NCI-H128 (cell line): ENCODE data around the gene UBE2S.

Source experiments
- DNase-seq: peaks from one replicate; lab custom pipeline; 2025; ENCODE audit not compliant: unreplicated experiment; lab: John Stamatoyannopoulos, UW

The UBE2S gene

DNA sequence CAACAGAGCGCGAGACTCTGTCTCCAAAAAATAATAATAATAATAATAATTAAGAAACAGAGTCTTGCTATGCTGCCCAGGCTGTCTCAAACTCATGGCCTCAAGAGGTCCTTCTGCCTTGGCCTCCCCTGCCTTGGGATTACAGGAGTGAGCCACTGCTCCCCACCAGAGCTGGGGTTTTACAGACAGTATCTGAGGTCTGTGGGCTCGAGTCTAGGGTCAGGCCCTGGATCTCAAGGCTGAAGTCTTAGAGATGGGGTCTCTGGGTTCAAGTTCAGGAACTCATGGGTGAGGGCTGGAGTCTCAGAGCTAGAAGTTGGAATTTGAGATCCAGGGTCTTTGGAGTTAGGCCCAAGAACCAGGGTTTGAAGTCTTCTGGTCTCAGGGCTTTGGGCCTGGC, 40.8 kb downstream of the UBE2S start:
- DNase-seq, result no peak

DNA sequence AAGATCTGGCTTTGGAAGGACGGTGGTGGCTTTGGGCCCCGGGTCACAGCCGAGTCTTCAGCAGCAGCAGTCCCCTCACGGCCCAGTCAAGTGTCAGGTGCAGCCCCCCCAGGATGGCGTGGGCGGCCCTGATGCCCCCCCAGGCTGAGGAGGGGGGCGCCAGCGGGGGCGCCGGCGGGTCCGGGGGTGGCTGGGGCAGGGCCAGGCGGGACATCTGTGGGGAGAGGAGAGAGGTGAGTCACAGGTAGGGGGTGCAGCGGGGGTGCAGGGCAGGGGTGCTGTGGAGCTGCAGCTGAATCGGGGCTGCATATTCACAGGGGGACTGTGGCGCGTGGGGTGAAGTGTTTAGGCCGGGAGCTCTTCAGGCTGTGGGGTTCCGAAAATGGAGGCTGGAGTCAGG, 41.6 kb downstream of the UBE2S start:
- DNase-seq, result no peak

DNA sequence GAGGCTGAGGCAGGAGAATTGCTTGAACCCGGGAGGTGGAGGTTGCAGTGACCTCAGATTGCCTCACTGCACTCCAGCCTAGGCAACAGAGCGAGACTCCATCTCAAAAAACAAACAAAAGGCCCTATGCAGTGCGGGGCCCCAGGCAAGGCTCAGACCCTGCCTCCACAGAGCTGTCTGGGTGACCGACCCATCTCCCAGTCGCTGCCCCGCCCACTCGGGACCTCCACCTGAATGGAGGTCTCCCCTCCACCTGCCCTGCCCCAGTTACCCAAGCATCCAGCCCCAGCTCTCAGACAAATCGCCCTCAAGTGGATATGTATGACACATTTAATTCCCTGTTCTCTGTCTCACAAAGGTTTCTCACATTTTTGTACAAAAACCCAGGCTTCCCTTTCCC, 42.3 kb downstream of the UBE2S start:
- DNase-seq, result no peak

DNA sequence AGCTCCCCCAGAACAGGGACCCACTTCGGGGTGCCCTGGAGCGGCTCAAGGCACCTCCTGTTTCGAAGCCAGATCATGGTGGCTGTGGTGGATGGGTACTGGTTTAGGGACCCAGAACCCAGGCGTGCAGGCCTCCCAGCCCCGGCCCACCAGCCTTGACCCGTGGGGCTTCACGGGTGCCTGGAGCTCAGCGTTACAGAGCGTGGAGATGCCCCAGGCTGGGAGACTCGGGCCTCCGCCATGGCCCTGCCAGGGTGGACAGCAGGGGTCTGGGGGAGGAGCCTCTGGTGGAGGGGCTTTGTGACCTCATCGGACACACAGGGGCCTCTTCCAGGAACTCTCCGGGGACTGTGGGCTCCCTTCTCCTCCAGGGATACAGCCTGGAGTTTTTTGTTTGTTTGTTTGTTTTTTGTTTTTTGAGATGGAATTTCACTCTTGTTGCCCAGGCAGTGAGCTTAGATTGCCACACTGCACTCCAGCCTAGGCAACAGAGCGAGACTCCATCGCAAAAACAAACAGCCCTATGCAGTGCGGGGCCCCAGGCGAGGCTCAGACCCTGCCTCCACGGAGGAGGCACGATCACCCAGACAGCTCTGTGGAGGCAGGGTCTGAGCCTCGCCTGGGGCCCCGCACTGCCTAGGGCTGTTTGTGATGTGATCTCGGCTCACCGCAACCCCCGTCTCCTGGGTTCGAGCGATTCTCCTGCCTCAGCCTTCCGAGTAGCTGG, 44.4 kb downstream of the UBE2S start, which contains the start of gene GARIN5B:
GARIN5B (minus strand) TSS at position 271 of the 727 bp plus-strand sequence; CDS start at position 77, 194 bp downstream.
- DNase-seq, result no peak

DNA sequence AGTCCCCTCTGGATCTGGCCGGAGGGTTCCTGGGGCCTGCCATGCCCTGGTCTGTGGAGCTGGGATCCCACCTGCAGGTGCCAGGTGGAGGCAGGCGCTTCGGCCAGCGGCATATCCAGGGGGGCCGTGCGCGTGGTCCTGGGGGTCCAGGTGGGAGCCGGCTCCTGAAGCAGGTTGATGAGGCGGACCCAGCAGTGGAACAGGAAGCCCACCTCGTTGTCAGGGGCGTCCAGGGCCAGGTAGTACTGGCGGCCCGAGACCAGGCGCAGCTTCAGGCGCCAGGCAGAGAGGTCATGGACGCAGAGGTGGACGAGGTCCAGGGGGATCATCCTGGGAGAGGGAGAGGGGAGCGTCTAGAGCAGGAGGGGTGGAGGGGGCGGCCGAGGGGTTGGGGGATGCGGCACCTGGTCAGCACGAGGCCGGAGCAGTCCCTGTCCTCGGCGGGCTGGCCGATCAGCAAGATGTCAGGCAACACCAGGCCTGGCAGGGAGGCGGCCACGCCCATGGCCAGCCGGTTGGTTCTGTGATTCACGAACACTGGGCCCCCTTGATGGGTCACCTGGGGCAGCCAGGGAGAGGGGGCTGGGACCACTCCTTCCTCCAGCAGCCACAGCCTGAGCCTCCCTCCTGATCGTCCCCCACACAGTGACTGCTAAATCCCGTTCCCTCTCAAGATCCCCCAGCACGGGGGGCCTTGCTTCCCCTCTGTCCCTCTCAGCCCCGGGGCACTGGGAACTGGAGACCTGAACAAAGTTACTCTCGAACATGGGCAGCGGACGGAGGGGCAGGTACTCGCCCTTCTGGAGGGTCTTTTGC, 45.2 kb downstream of the UBE2S start:
- DNase-seq, result no peak

DNA sequence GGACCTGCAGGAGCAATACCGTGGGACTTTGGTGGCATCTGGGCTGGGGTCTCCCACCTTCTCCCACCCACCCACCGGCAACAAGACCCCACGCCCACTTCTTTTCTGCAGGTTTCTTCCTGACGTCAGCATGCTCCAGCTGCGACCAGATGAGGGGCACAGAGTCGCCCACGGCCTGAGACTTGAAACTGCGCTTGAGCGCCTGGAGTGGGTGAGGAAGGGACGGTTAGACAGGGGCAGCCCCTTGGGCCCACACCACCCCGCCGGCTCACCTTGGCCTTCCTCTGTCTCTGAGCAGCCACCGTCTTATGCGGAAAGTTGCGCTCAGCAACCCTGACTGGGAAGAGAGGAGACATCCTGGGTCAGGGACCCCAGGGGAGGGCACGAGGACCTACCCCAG, 46.7 kb downstream of the UBE2S start:
- no peak for DNase-seq

DNA sequence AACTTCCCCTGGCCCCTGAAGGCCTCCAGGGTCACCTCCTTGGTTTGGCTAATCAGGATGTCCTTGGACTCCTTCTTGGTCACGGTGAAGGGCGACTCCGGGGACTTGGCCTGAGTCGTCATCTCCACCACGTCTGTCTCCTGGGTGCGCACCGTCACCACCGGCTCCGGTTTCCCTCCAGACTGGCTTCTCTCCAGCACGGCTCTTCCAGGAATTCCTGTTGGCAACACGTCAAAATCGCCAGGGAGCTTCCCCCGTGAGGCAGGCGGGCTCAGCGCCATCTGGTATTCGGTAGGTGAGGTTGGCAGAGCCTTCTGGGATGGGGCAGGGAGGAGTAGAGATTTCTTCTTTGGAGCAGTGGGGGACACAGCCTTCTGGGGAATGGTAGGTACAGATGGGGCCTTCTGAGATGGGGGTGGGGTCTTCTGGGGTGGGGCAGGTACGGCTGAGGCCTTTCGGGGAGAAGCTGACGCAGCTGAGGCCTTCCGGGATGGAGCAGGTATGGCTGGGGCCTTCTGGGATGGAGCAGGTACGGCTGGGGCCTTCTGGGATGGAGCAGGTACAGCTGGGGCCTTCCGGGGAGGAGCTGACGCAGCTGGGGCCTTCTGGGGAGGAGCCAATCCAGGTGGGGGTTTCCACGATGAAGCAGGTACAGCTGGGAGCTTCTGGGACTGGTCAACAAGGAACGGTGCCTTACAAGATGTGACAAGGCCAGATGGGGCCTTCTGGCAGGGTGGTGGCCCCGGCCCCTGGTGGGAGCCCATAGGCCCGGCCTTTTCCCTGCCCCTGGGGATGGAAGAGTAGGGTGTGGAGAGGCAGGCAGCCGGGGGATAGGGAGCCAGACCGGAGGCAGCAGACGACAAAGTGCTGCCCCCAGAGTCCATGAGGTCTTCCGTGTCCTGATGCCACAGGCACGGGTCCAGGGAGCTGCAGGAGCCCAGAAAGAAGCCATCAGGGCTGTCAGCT, 48.4 kb downstream of the UBE2S start:
- DNase-seq, result no peak

DNA sequence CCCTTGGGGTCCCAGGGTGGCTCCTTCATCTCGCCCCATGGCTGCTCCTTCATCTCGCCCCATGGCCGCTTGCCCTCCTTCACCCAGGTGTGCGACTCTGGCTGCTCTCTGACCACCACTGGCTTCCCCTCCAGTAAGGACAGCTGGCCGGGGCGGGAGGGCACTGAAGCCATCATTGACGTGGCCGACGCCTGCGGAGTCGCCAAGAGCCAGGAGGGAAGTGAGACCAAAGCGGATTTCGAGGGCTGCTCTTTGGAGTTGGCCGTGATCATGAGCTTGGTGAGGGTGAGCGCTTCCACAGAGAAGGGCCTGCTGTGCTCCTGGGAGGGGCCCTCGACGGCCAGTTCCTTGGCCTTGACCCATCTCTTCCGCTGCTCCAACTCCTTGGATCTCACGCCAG, 49.1 kb downstream of the UBE2S start:
- no peak for DNase-seq

DNA sequence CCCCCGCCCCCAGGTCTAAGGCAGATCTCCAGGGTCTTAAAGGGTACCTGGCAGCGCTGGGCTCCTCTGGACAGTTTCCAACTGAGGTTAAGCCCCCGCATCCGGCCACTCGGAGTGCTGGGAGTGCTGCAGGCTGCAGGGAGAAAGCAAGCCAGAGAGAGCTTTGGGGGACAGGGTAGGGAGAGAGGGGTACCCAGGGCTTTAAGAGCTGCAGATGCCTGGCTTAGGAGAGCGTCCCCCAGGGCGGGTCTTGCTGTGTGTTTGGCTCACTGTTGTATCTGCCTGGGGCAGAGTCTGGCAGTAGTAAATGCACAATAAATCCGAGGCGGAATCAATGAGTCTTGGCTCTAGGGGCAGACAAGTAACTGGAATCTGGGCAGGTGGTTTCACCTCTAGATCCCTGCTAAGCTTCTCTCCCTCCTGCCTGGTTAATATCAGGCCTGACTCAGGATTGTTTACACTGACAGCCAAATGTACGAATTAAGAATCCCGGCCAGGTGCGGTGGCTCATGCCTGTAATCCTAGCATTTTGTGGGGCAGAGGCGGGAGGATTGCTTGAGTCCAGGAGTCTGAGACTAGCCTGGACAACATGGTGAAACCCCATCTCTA, 52.3 kb downstream of the UBE2S start:
- DNase-seq, result no peak

DNA sequence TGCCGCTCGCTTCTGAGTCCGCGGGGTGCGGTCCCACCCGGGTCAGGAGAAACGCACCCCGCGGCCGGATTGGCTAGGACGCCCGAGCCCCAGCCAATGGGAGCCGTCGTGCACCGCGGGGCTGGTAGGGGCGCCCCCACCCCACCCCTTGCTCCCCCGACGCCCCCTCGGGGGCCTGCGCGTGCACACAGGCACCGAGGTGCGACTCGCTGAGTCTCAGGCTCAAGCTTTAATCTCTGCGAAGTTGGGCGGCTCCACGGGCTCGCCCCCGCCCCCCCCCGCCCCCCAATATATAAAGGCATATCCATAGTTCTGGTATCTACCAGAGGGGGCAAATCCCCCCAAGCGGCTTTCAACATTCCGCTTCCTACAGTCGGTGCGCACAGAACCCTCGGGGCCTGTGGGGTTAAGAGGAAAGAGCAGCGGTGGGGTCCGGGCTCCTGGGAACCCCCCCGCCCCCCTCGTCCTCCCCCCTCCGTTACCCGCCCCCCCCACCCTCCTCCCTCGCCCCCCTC, 52.8 kb downstream of the UBE2S start, which contains the start of gene COX6B2:
COX6B2 (minus strand) TSS at position 22 of the 515 bp plus-strand sequence. CDS start 198 bp downstream, outside the sequence.
- no peak for DNase-seq

DNA sequence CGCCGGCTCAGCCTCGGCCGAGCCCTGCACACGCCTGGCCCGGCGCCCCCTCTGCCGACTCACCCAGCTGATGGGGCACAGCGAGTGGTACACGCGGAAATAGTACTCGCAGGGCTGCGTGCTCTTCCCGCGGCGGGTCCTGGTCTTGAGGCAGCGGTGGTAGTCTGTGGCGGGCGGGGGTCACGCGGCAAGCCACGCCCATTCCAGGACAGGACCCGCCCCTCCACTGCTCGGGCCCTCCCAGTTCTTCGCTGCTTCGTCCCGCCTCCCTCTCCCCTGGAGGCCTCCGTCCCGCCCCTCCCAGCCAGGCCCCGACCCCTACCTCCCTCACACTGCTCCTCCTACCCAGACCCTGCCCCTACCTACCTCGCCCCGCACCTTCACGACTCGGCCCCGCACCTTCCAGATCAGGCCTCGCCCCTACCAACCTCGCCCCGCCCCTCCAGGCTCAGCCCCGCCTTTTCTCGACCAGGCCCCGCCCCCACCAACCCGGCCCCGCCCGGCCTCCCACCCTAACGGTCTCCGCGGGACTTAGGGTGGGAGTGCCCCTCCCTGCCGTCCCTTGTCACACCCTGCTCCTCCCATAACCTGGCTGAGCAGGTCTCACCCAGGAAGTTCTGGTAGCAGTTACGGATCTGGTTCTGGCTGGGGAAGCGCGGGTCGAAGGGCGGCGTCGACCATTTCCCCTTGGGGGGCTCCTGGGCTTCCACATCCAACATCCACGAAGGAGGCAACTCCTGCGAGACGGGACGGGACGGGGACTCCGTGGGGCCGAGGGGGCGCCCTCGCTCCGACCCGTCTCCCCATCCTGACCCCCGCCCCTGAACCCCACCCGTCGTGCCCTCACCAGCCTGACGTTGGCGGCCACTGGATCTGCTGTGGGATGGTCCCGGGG, 53.5 kb downstream of the UBE2S start:
- DNase-seq, result no peak

DNA sequence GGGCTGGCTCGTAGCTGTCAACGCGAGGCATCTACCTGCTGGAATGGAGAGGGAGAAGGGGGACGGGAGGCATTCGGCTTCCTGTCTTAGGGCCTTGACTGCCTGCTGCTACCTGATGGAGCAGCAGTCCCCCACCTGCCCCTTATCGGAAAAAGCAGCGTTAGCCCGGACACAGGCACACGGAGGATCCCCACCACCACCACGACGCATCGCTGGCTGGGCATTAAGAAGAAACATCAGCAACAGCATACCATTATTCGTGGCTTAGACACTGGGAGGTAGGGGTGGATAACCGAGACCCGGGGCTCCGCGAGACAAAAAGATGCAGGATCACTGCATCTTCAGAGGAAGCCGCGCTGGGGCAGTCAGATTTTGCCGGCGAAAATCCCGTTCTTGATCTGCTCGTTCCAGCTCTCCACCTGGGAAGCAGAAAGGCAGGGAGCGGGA, 54.2 kb downstream of the UBE2S start:
- no peak for DNase-seq

DNA sequence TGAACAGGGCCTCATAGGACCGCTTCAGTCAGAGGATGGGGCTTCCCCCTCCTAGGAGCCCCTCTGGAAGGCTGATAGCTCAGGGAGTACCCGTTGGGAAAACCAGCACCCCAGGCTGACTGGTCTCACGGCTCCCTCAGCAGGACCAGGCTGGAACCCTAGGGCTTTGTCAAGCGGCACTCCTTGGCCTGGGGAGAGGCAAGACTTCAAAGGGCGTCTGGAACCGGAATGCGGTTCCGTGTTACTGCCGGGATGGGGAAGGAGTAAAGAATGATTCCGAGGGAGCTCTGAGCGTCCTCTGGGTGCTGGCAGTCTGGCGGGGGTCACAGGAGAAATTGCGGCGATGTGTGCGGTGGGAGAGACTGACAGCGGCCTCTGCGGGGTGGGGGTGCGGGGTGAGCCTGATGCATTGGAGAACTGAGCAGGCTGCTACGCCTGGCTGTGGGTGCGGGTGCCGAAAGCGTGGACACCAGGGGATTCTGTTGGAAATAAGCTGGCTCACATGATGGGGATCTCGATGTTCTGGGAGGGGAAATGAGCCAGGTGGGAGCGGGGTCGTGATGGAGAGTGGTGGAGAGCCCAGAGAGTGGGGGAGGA, 54.9 kb downstream of the UBE2S start:
- no peak for DNase-seq

DNA sequence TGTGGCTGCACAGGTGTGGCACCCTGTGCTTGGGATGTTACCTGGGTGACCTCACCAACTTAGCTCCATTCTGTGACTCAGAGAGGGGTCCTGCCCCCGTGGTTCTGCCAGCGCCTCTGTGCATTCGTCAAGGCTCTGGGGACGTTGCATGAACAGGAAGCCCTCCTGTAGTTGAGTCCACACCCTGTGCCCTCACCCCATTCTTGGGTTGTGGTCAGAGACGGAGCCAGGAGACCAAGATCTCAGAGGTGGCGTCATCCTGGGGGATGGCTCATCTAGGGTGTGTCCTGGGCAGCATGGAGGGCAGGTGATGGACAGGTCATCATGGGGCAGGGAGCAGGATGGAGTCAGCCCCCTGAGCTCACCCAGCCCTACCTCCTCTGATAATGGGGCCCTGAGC, 55.5 kb downstream of the UBE2S start:
- no peak for DNase-seq

DNA sequence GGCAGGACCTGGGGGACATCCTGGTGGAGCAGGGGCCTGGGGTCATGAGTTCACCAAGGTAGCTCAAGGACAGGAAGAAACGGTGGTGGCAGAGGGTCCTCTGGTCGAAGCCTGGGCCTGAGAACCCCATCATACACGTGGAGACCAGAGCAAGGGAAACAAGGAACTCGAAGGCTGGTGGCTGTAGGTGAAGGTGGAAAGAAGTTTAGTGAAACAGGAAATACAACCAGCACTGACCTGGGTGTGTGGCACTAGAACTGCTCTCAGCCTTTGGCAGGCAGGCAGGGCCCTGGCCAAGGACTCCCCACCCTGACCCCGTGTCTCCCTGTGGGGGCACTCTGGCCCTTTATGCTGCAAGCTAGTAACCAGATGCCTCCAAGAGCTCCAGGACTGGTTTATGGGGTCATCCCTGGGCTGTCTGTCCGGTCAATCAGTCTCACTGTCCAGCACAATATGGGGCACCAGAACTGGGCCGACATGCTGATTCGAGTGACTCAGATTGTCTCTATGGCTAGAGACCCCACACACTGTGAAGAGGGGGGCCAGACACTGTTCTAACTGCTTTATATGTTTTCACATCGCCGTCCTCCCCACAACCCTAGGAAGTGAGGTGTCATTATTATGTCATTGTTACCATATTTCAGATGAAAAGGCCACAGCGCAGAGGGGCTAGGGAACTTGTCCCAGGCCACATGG, 56.8 kb downstream of the UBE2S start:
- DNase-seq, result no peak
